Neural cell (in vitro differentiated cells): ENCODE data around the gene LRMDA. TPM values are rescaled to one million over a fixed set of nuclear protein-coding genes. Genes with fewer than 3 reads are reported as not detected.

Experiments
- H2AFZ ChIP-seq: fragments of 200-600, 300-800 bp; sonication (generic), shearing (Covaris generic); 2 replicates; pipeline ENCODE4 v1.6.0; 2014; ENCODE audit warnings: low read depth, mild to moderate bottlenecking, antibody characterized with exemption, low read length, moderate library complexity
- H3F3A ChIP-seq: fragments of 200-600 bp; shearing (Covaris generic); 2 replicates; pipeline ENCODE4 v1.6.1; 2016; ENCODE audit warnings: mild to moderate bottlenecking, moderate library complexity, mixed read lengths, antibody characterized with exemption, low read length; ENCODE audit not compliant: insufficient read depth, poor library complexity, severe bottlenecking
- H3K27ac ChIP-seq: fragments of 200-600, 300-800 bp; sonication (generic), shearing (Covaris generic); 2 replicates; pipeline ENCODE4 v1.5.1; 2014; ENCODE audit warnings: mild to moderate bottlenecking, low read length, moderate library complexity
- H3K27me3 ChIP-seq: fragments of 300-800, 200-600 bp; sonication (generic), shearing (Covaris generic); 2 replicates; pipeline ENCODE4 v1.6.0; 2014; ENCODE audit warnings: mild to moderate bottlenecking, low read depth, low read length, moderate library complexity; ENCODE audit not compliant: insufficient read depth
- H3K36me3 ChIP-seq: fragments of 300-800, 200-600 bp; sonication (generic), shearing (Covaris generic); 2 replicates; pipeline ENCODE4 v1.5.1; 2014; ENCODE audit warnings: mild to moderate bottlenecking, antibody characterized with exemption, low read length, moderate library complexity; ENCODE audit not compliant: insufficient read depth
- H3K4me2 ChIP-seq: fragments of 300-800, 200-600 bp; sonication (generic), shearing (Covaris generic); 2 replicates; pipeline ENCODE4 v1.6.0; 2014; ENCODE audit warnings: mild to moderate bottlenecking, low read length
- H3K4me3 ChIP-seq: fragments of 300-800, 200-600 bp; sonication (generic), shearing (Covaris generic); 2 replicates; pipeline ENCODE4 v1.5.1; 2014; ENCODE audit warnings: mild to moderate bottlenecking, low read length, moderate library complexity
- H3K79me2 ChIP-seq: fragments of 200-600 bp; shearing (Covaris generic); replicated peaks from 2 replicates; pipeline ENCODE4 v1.6.0; 2014; ENCODE audit warnings: mild to moderate bottlenecking, low read length, moderate library complexity; ENCODE audit not compliant: insufficient read depth
- H3K9ac ChIP-seq: fragments of 300-800, 200-600 bp; sonication (generic), shearing (Covaris generic); 2 replicates; pipeline ENCODE4 v1.6.1; 2016; ENCODE audit warnings: mild to moderate bottlenecking, low read length, mixed read lengths
- H3K9me2 ChIP-seq: fragments of 200-600 bp; shearing (Covaris generic); 2 replicates; pipeline ENCODE4 v1.6.1; 2016; ENCODE audit warnings: mild to moderate bottlenecking, low read length, mixed read lengths; ENCODE audit not compliant: insufficient read depth
- H3K9me3 ChIP-seq: fragments of 200-600, 300-800 bp; sonication (generic), shearing (Covaris generic); 2 replicates; pipeline ENCODE4 v1.6.1; 2016; ENCODE audit warnings: mild to moderate bottlenecking, mixed run types, low read length, moderate library complexity, mixed read lengths
- H4K20me1 ChIP-seq: fragments of 200-600 bp; shearing (Covaris generic); 2 replicates; pipeline ENCODE4 v1.6.1; 2016; ENCODE audit warnings: mild to moderate bottlenecking, mixed run types; ENCODE audit not compliant: insufficient read depth
- CTCF ChIP-seq: fragments of 450-650 bp; IDR thresholded peaks from 2 replicates; pipeline ENCODE4 v1.5.1; 2014; ENCODE audit warnings: antibody characterized with exemption, mild to moderate bottlenecking, moderate library complexity; ENCODE audit not compliant: poor library complexity, severe bottlenecking
- EP300 ChIP-seq: fragments of 450-650 bp; conservative IDR thresholded peaks from 2 replicates; pipeline ENCODE4 v1.6.1; 2014; ENCODE audit warnings: antibody characterized with exemption, mild to moderate bottlenecking, moderate library complexity; ENCODE audit not compliant: poor library complexity, severe bottlenecking
- EZH2 ChIP-seq: fragments of 200-600, 300-800 bp; shearing (Covaris generic), sonication (generic); IDR thresholded peaks from 2 replicates; pipeline ENCODE4 v1.6.1; 2014; ENCODE audit warnings: antibody characterized with exemption, low read length, borderline replicate concordance, mild to moderate bottlenecking; ENCODE audit not compliant: insufficient read depth, poor library complexity, severe bottlenecking
- MXI1 ChIP-seq: fragments of 450-650 bp; conservative IDR thresholded peaks from 2 replicates; pipeline ENCODE4 v1.6.1; 2014; ENCODE audit warnings: antibody characterized with exemption, mild to moderate bottlenecking; ENCODE audit not compliant: poor library complexity, severe bottlenecking
- POLR2AphosphoS5 ChIP-seq: IDR thresholded peaks from 2 replicates; pipeline ENCODE4 v1.6.1; 2012
- RAD21 ChIP-seq: fragments of 450-650 bp; conservative IDR thresholded peaks from 2 replicates; pipeline ENCODE4 v1.6.1; 2014; ENCODE audit warnings: antibody characterized with exemption, mild to moderate bottlenecking, moderate library complexity
- SMC3 ChIP-seq: fragments of 450-650 bp; conservative IDR thresholded peaks from 2 replicates; pipeline ENCODE4 v1.6.1; 2014; ENCODE audit warnings: antibody characterized with exemption, mild to moderate bottlenecking, moderate library complexity; ENCODE audit not compliant: poor library complexity
- TAF1 ChIP-seq: IDR thresholded peaks from 2 replicates; pipeline ENCODE4 v1.6.1; 2012; ENCODE audit warnings: low read depth
- polyA plus RNA-seq: library from polyadenylated mRNA; depleted of rRNA; stranded (reverse); fragments of >200 nt; gene quantifications from 2 replicates; pipeline ENCODE4 v1.2.3, GENCODE V29; 2014
- TF ChIP-seq, protein P1 (sequence below): IDR thresholded peaks from 2 replicates; pipeline ENCODE4 v1.6.1; 2012; ENCODE audit warnings: borderline replicate concordance

LRMDA gene
- polyA plus RNA-seq, 1 donor from 2014 or later, result 5.6 TPM

DNA sequence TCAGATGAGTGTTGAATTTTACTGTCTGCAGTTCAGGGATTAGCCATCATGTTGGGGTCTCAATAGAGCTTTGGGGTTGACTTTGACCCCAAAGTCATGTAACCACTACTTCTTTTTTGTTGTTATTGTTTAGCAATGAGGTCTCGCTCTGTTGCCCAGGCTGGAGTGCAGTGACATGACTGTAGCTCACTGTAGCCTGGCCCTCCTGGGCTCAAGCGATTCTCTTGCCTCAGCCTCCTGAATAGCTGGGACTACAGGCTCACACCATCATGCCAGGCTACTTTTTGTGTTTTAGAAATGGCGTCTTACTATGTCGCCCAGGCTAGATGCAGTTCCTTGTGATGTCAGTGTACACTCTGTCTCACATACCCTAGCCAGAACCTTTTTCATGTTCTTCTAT is 598.4 kb downstream of the LRMDA start:
- H3K4me3 ChIP-seq, result no peak overlapping the region
- no peaks in the 10 kb centered on the region for H3F3A ChIP-seq
- H4K20me1 ChIP-seq, result no peaks in the 10 kb centered on the region
- H3K9me3 ChIP-seq, result no peaks in the 10 kb centered on the region
- no peaks in the 10 kb centered on the region for H3K36me3 ChIP-seq
- no peaks in the 10 kb centered on the region for H3K27me3 ChIP-seq
- H3K9me2 ChIP-seq, result no peaks in the 10 kb centered on the region
- H3K4me2 ChIP-seq, result no peak overlapping the region
- no peak overlapping the region for H3K27ac ChIP-seq
- no peak for TF ChIP-seq TAF1
- no peak for TF ChIP-seq RAD21
- TF ChIP-seq, protein P1, sequence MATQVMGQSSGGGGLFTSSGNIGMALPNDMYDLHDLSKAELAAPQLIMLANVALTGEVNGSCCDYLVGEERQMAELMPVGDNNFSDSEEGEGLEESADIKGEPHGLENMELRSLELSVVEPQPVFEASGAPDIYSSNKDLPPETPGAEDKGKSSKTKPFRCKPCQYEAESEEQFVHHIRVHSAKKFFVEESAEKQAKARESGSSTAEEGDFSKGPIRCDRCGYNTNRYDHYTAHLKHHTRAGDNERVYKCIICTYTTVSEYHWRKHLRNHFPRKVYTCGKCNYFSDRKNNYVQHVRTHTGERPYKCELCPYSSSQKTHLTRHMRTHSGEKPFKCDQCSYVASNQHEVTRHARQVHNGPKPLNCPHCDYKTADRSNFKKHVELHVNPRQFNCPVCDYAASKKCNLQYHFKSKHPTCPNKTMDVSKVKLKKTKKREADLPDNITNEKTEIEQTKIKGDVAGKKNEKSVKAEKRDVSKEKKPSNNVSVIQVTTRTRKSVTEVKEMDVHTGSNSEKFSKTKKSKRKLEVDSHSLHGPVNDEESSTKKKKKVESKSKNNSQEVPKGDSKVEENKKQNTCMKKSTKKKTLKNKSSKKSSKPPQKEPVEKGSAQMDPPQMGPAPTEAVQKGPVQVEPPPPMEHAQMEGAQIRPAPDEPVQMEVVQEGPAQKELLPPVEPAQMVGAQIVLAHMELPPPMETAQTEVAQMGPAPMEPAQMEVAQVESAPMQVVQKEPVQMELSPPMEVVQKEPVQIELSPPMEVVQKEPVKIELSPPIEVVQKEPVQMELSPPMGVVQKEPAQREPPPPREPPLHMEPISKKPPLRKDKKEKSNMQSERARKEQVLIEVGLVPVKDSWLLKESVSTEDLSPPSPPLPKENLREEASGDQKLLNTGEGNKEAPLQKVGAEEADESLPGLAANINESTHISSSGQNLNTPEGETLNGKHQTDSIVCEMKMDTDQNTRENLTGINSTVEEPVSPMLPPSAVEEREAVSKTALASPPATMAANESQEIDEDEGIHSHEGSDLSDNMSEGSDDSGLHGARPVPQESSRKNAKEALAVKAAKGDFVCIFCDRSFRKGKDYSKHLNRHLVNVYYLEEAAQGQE, result no peak
- TF ChIP-seq MXI1, result no peak
- no peak for TF ChIP-seq CTCF
- no peak for TF ChIP-seq EP300
- no peak for TF ChIP-seq SMC3
- no peak for TF ChIP-seq EZH2
- TF ChIP-seq POLR2AphosphoS5, result no peak
- no peak overlapping the region for H3K9ac ChIP-seq
- no peaks in the 10 kb centered on the region for H3K79me2 ChIP-seq
- H2AFZ ChIP-seq, result no peak overlapping the region

DNA sequence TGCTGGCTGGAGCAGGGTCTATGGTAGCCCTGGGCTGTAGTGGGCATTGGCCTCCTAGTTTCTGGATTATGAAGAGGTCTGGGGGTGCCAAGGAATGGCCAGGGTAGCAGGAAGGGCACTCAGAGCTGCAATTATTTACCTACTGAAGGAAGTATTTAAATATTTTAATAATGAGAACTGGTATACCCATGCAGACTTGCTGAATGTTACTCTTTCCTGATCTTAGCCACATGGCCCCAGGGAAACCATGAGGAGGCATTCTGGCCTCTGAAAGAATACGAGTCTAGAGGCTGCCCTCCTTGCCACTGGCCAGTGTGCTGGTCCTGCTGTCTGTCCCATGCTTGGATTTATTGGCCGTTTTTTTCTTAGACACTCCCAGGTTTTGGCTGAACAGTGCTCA is 599.7 kb downstream of the LRMDA start:
- H3K36me3 ChIP-seq, result no peaks in the 10 kb centered on the region
- H4K20me1 ChIP-seq, result no peaks in the 10 kb centered on the region
- no peaks in the 10 kb centered on the region for H3F3A ChIP-seq
- H3K79me2 ChIP-seq, result no peaks in the 10 kb centered on the region
- no peak overlapping the region for H3K27ac ChIP-seq
- H3K9me2 ChIP-seq, result no peaks in the 10 kb centered on the region
- no peak overlapping the region for H3K4me3 ChIP-seq
- H3K9ac ChIP-seq, result no peak overlapping the region
- no peak overlapping the region for H2AFZ ChIP-seq
- no peaks in the 10 kb centered on the region for H3K27me3 ChIP-seq
- H3K4me2 ChIP-seq, result no peak overlapping the region
- TF ChIP-seq SMC3 (no peak), TAF1 (no peak), MXI1 (no peak), CTCF (no peak), POLR2AphosphoS5 (no peak), EP300 (no peak), RAD21 (no peak), EZH2 (no peak)
- TF ChIP-seq, protein P1, result no peak
- H3K9me3 ChIP-seq, result no peaks in the 10 kb centered on the region
